Thyroid gland (tissue), 4 donors: ENCODE results near the gene TMEM260. TPM values are rescaled to one million over a fixed set of nuclear protein-coding genes. Genes with fewer than 3 reads are reported as not detected.
A peak's percentile ranks its signal among the peaks of the same experiment; 100 is the strongest.
"Not testable (repeated sequence)": the region's sequence is repeated elsewhere in the genome, so short reads cannot be mapped to it uniquely, and the experiment has no call there.

Experiments used
- DNase-seq, 2 donors: peaks; one replicate each; pipeline ENCODE4 v3.0.0-alpha.2; 2019
- H3K27ac ChIP-seq, 3 donors: fragments of 200-600 bp; sonication (generic); 1 replicate in 2 of 3; 2 replicates in 1 of 3; pipeline ENCODE4 v1.5.1; 2016 to 2019; ENCODE audit warnings: mild to moderate bottlenecking in 1 of 3, moderate library complexity in 1 of 3
- H3K27me3 ChIP-seq: fragments of 200-600 bp; sonication (generic); one replicate; pipeline ENCODE4 v1.5.1; 2019
- H3K36me3 ChIP-seq, 2 donors: fragments of 200-600 bp; sonication (generic); one replicate each; pipeline ENCODE4 v1.5.1; 2016 to 2019
- H3K4me1 ChIP-seq, 2 donors: fragments of 200-600 bp; sonication (generic); one replicate each; pipeline ENCODE4 v1.5.1; 2017 to 2019
- H3K4me3 ChIP-seq, 3 donors: fragments of 200-600 bp; sonication (generic); replicated peaks in 1 of 3; 1 replicate in 2 of 3; 2 replicates in 1 of 3; pipeline ENCODE4 v1.5.1; 2016; ENCODE audit warnings: mild to moderate bottlenecking in 1 of 3
- H3K9me3 ChIP-seq: fragments of 200-600 bp; sonication (generic); one replicate; pipeline ENCODE4 v1.5.1; 2017
- CTCF ChIP-seq, 6 experiments: fragments of 200-600 bp in 3 of 6; fragments of 450-650 bp in 3 of 6; sonication (generic) in 3 of 6; IDR thresholded peaks; one replicate each; pipeline ENCODE4 v1.5.1; 2016 to 2019; ENCODE audit warnings: antibody characterized with exemption in 6 of 6, mild to moderate bottlenecking in 2 of 6, inconsistent platforms in 1 of 6, moderate library complexity in 1 of 6
- POLR2A ChIP-seq, 2 donors: fragments of 450-650 bp; IDR thresholded peaks; one replicate each; pipeline ENCODE4 v1.6.1; 2017; ENCODE audit warnings: antibody characterized with exemption in 2 of 2, mild to moderate bottlenecking in 2 of 2, moderate library complexity in 1 of 2
- WGBS, 2 donors: methylation state at CpG; one replicate each; pipeline ENCODE4 v1.1.5; 2017; 5-methylcytosine and 5-hydroxymethylcytosine counted together
- intact Hi-C: fragments of 100-400 bp; cut with DNase I; formaldehyde crosslinking; loops from one replicate; pipeline ENCODE4 v1.15.1; 2023
- total RNA-seq, 4 donors: library from RNA; depleted of rRNA; stranded (reverse); fragments of >200 nt; gene quantifications; one replicate each; pipeline ENCODE4 v1.2.3, GENCODE V29; 2016

The TMEM260 gene
- total RNA-seq, 4 donors from 2014 or later = 26.3 to 43.8 (median 39.4) TPM

DNA sequence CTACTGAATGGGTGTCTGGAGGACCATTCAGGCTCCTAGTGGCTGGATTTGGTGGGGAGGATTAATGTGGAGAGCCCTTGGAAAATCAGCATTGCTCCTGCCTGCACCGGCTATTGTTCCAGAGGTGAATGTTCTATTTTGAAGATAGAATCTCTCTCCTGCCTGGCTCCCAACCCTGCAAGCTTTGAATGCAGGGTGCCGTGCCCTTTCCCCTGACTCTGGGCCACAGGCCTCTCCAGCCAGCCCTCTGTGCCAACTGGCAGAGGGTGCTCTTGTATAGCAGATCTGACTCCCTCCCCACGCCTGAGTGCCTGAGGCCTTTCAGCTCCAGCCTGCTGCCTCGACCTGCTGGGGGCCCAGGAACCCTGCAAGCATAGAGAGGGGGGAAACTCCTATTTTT, 106.8 kb downstream of the TMEM260 start:
- Histone ChIP-seq H3K27me3 (no peaks in the 10 kb centered on the region), H3K36me3 (no peaks in the 10 kb centered on the region), H3K9me3 (no peaks in the 10 kb centered on the region), H3K4me3 (no peak overlapping the region), H3K4me1 (no peaks in the 10 kb centered on the region), H3K27ac (no peak overlapping the region)
- TF ChIP-seq CTCF (IDR thresholded peaks at IDR 0.05) (peak in 3 of 6 experiments; percentile 44 to 46 (median 44)), POLR2A (IDR thresholded peaks at IDR 0.05) (no peak)
- intact Hi-C loops = no loop called here
- peak; percentile 75 to 79 for DNase-seq
- WGBS, 2 donors = 18 to 33% methylated on average over 4 of the region's 4 CpGs

DNA sequence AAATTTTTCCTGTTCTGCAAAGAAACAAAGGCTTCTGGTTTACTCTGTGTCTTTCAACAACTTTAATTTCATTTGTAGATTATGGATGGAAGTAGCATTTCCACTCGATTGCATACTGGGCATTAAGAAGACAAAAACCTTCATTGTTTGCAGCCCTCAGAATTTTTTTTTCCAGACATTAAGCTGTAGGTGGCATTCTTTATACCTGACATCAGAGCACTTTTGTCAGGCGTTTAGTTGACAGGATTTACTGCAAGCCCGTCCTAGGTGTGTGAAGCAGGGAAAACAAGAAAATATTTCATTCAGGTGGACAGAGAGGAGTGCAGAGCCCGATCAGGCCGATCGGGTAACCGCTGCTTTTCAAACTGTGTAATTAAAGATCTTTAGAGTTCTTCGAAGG, 107.5 kb downstream of the TMEM260 start:
- 82 to 88% methylated on average over 8 of the region's 8 CpGs for WGBS, 2 donors
- no peak for DNase-seq
- H3K27me3 ChIP-seq = no peaks in the 10 kb centered on the region
- no peak overlapping the region for H3K4me3 ChIP-seq
- H3K27ac ChIP-seq = no peak overlapping the region
- no peak for TF ChIP-seq POLR2A (IDR thresholded peaks at IDR 0.05)
- no peak for TF ChIP-seq CTCF (IDR thresholded peaks at IDR 0.05)
- intact Hi-C loops = no loop called here
- no peaks in the 10 kb centered on the region for H3K4me1 ChIP-seq
- H3K9me3 ChIP-seq = no peaks in the 10 kb centered on the region
- no peaks in the 10 kb centered on the region for H3K36me3 ChIP-seq

- intact Hi-C loops = no loop called here
- TF ChIP-seq CTCF (IDR thresholded peaks at IDR 0.05) (no peak), POLR2A (IDR thresholded peaks at IDR 0.05) (no peak)
- Histone ChIP-seq H3K27ac (no peak overlapping the region), H3K27me3 (no peaks in the 10 kb centered on the region), H3K36me3 (no peaks in the 10 kb centered on the region), H3K9me3 (no peaks in the 10 kb centered on the region), H3K4me3 (no peak overlapping the region), H3K4me1 (no peaks in the 10 kb centered on the region)
- DNase-seq = no peak
- WGBS, 2 donors = 77 to 84% methylated on average over 3 of the region's 3 CpGs
Measured at GRCh38 chr14:56694609-56695008, 115.0 kb downstream of the TMEM260 start.

DNA sequence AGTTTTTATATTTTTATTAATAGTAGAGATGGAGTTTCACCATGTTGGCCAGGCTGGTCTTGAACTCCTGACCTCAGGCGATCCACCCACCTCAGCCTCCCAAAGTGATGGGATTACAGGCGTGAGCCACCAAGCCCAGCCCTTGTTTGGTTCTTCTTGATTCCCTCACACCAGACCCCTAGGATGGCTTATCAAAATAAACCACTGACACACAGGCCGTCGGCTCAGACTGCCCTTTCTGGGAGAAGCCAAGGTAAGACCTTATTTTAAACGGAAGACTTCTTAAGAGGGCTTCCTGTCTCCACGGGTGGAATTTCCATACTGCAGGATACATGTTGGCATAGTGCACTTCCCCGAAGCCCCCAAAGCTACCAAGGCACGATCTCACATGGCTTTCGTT, 115.6 kb downstream of the TMEM260 start:
- not testable (repeated sequence) for H3K4me1 ChIP-seq, DNase-seq, H3K36me3 ChIP-seq

More for the DNA sequence above, 115.6 kb downstream of the TMEM260 start:
- intact Hi-C loops, H3K27me3 ChIP-seq, H3K27ac ChIP-seq, H3K9me3 ChIP-seq, H3K4me3 ChIP-seq: not testable (repeated sequence)
- 83 to 88% methylated on average over 7 to 9 of the region's 9 CpGs for WGBS, 2 donors

Other genes with a start within 250 kb of the TMEM260 start
- gene OTX2, start 230.7 kb downstream of the TMEM260 start, total RNA-seq = not detected